GM21423 (cell line): ENCODE results near the gene GSTCD.
"Not testable (repeated sequence)": the region's sequence is repeated elsewhere in the genome, so short reads cannot be mapped to it uniquely, and the experiment has no call there.

Experiments used
- ATAC-seq: cut with Tn5 transposase; IDR thresholded peaks from one replicate; pipeline ENCODE4 v1.9.1; 2021; ENCODE audit warnings: mild to moderate bottlenecking, moderate library complexity; ENCODE audit not compliant: unreplicated experiment

The GSTCD gene

DNA sequence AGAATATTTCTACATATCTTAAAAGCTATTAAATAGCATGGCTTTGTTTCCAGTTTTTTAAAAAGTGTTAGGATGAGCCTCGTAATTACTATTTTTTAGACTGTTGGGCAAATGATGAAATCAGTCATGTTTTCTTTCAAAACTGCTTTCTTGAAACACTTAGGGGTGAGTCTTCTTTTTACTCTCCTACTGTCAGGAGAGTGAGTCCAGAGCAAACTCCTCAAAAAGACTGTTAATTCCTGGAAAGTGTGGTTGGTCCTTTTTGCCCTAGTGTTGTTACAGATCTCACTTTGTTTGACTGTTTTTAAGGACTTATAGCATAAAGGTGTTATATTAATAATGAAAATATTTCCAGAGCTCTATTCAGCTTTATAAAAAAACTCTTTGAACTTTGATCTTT lies 6.3 kb downstream of the GSTCD start:
- ATAC-seq: no peak

DNA sequence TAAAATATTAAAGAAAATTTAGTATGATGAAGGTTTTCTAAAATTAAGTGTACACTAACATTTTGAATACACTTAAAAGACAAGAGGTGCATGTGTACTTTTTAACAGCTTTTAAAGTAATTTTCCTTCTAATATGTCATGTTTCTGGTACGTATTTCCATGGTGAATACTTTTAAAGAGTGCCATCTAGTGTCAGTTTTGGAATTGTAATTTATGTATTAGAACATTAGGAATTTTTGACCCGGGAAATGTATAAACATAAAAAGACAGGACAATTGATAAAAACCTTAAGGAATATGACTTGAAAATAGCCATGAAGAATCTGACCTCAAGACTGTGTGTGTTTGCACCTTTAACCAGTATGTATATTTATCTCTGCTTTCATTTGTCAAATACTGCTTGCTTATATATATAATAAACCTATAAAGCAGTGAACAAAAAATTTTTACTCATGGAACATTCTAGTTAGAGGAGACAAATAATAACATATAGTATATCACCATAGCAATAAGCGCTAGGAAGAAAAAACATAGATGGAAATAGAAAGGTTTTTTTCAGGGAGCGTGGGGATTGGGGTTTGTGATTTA lies 7.2 kb downstream of the GSTCD start:
- ATAC-seq: no peak

GRCh38 chr4:105719204-105719603 lies 10.6 kb downstream of the GSTCD start:
- no peak for ATAC-seq

- no peak for ATAC-seq
Observed at GRCh38 chr4:105725623-105726022, 17.0 kb downstream of the GSTCD start.

- ATAC-seq: not testable (repeated sequence)
Observed at GRCh38 chr4:105729895-105730294, 21.3 kb downstream of the GSTCD start.

DNA sequence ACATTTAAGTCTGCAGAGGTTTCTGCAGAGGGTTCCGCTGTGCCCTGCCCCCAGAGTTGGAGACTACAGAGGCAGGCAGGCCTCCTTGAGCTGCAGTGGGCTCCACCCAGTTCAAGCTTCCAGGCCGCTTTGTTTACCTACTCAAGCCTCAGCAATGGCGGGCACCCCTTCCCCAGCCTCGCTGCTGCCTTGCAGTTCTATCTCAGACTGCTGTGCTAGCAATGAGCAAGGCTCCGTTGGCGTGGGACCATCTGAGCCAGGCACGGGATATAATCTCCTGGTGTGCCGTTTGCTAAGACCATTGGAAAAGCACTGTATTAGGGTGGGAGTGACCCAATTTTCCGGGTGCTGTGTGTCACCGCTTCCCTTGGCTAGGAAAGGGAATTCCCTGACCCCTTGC lies 26.6 kb downstream of the GSTCD start:
- not testable (repeated sequence) for ATAC-seq

DNA sequence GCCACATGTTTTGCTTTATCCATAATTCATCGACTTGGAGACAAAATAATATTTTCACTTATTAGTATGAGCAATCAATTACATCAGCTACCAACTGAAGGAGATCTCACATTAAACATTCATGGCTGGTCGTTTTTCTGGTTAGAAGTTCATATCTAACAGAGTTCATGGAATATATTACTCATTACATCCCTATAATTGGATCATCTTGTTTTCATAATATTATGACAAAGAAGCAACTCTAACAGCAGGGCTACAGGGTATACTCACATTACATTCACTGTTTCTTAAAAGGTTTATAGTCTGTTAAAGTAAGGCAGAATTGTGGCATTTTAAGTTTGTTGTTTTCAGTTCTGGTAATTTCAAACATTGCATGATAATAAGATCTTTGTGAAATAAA lies 33.0 kb downstream of the GSTCD start:
- no peak for ATAC-seq

- no peak for ATAC-seq
Observed at GRCh38 chr4:105748222-105748621, 39.6 kb downstream of the GSTCD start.

- no peak for ATAC-seq
Observed at GRCh38 chr4:105751718-105752299, 43.2 kb downstream of the GSTCD start.

DNA sequence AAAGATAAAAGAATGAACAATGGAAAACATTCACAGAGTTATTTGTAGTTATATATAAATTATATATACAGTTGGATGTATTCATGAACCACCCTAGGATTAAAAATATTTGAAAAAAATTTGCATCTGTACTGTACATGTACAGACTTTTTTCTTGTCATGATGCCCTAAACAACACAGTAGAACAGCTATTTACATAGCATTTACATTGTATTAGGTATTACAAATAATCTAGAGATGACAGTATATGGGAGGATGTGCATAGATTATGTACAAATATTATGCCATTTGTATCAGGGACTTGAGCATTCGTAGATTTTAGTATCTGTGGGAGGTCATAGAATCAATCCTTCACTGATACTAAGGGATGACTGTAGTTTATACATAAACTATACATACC lies 44.8 kb downstream of the GSTCD start:
- no peak for ATAC-seq

DNA sequence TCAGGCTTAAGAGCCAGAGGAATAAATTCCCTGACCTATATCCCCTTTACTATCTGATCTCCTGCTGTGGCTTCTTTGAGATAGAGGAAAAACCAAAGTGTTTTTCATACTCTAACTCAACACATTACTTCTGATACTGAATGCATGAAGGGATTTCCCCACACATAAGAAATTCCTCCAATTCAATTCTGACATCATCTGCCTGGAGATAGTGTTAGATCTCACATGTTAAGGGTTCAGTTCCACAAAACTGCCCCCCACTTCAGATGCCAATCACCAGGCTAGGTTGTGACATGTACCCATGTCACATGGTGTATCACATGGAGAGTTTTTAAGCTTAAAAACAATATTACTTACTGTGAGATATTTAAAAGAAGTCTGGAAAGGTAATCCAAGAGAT lies 46.8 kb downstream of the GSTCD start:
- no peak for ATAC-seq

- ATAC-seq: no peak
Observed at GRCh38 chr4:105758958-105759357, 50.4 kb downstream of the GSTCD start.

DNA sequence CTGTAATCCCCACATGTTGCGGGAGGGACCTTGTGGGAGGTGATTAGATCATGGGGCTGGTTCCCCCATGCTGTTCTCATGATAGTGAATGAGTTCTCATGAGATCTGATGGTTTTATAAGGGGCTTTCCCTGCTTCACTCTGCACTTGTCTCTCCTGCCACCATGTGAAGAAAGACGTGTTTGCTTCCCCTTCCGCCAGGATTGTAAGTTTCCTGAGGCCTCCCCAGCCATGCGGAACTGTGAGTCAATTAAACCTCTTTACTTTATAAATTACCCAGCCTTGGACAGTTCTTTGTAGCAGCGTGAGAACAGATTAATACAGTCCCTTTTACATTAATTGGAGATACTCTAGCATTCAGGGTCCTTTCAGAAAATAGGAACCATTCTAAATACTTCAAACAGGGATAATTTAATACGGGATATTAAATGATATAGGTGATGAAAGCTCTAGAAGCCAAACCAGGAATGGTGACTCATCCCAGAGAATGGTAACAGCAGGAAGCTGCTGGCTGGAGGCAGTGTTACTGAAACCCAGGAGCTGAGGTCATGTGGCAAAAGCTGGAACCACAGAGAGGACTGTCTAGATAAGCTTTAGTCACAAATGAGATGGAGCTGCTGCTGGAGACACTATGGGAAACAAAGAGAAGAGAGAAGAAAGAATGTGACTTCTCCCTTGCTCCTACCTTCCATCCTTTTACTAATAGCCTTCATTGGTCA lies 57.3 kb downstream of the GSTCD start:
- ATAC-seq: no peak

DNA sequence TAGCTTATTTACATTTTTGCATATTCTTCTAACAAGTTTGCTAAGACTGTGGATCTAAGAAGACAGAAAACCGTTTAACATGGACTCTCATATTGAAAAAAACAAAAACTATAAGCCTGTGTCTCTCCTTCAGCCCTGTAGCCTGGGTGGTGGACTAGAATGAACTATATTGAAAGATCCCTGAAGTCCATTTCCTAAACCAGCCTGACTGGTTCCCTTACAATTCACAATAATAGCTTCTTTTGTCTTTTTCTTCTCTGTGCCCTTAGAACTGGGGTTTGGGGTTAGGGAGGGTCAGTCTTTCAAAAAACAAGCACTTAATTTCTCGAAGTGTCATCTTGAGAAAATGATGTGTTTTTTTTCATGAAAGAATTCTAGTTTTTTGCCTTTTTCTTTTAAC lies 59.0 kb downstream of the GSTCD start:
- no peak for ATAC-seq

DNA sequence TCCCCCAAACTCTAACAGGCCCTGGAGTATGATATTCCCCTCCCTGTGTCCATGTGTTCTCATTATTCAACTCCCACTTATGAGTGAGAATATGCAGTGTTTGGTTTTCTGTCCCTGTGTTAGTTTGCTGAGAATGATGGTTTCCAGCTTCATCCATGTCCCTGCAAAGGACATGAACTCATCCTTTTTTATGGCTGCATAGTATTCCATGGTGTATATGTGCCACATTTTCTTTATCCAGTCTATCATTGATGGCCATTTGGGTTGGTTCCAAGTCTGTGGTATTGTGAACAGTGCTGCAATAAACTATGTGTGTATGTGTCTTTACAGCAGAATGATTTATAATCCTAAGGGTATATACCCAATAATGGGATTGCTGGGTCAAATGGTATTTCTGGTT lies 61.9 kb downstream of the GSTCD start:
- not testable (repeated sequence) for ATAC-seq

DNA sequence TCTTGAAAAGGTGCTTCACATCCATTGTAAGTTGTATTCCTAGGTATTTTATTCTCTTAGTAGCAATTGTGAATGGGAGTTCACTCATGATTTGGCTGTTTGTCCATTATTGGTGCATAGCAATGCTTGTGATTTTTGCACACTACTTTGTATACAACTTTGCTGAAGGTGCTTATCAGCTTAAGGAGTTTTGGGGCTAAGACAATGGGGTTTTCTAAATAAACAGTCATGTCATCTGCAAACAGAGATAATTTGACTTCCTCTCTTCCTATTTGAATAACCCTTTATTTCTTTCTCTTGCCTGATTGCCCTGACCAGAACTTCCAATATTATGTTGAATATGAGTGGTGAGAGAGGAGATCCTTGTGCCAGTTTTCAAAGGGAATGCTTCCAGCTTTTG lies 63.5 kb downstream of the GSTCD start:
- not testable (repeated sequence) for ATAC-seq

GRCh38 chr4:105775760-105776415 lies 67.3 kb downstream of the GSTCD start:
- ATAC-seq: not testable (repeated sequence)

DNA sequence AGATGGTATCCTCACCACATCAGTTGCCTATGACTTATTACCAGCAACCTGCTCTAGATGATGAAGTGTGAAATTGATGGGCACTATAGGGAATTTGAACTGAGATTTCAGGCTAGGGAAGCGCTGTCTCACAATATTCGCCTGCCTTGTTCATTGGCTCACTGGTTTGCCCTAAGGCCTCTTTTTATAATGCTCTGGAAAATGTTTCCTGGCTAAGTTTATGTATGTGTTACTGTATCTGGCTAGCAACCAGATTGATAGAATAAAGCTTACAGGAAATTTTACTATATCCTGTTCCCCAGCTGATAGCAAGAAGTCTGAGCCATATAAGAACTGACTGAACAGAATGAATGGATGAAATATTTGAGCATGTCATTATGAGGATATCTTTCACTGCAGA lies 71.6 kb downstream of the GSTCD start:
- ATAC-seq: no peak

- no peak for ATAC-seq
Observed at GRCh38 chr4:105784761-105785160, 76.2 kb downstream of the GSTCD start.

GRCh38 chr4:105785792-105786191 lies 77.2 kb downstream of the GSTCD start:
- no peak for ATAC-seq

DNA sequence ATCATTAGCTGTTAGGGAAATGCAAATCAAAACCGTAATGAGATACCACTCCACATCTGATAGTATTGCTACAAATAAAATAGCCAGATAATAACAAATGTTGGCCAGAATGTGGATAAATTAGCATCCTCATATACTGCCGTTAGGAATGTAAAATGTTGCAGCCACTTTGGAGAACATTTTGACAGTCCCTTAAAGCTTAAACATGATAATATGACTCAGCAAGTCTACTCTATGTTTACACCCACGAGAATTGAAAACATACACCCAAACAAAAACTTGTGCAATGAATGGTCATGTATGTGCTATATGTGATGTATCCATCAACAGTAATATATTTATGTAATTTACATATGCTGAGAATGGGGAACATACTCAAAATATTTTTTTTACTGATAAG lies 78.2 kb downstream of the GSTCD start:
- no peak for ATAC-seq

DNA sequence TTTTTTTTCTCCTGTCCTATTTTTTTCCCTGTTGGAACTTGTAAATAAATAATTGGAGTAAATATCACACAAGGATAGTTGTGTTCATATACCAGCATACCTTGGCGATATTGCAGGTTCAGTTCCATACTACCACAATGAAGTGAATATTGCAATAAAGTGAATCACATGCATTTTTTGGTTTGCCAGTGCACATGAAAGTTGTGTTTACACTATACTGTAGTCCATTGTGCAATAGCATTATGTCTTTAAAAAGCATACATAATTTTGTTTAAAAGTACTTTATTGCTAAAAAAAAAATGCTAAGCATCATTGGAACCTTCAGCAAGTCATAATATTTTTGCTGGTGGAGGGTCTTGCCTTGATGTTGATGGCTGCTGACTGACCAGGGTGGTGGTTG lies 88.6 kb downstream of the GSTCD start:
- no peak for ATAC-seq
